HS-5 (cell line): ENCODE measurements around the gene NXPE3.

Source experiments
- DNase-seq: peaks from one replicate; pipeline ENCODE4 v3.0.0-alpha.2; 2012; ENCODE audit warnings: low read depth

Gene NXPE3

DNA sequence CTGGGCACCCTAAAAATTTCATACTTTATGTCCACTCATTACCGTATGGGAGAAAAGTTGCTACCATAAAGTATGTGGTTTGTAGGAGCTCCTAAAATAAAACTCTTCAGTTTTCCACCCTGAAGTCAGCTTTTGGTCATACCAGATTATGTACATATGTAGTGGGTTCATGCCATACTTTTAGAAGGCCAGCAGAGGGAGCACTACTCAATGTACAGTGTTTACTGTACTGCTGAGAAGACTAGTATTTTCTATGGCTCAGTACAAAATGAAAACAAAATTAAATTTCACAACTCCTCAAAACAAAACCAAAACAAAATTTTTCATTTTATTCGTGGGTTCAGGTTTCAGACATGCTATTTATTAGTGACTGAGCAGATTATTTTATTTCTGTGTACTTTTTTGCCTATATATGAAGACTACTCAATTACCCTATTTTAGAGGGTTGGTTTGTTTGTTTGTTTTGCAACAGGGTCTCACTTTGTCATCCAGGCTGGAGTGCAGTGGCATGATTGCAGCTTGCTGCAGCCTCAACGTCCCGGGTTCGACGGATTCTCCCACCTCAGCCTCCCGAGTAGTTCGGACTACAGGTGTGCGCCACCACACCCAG is 24.3 kb downstream of the NXPE3 start:
- DNase-seq, result no peak

GRCh38 chr3:101803939-101804338 is 24.9 kb downstream of the NXPE3 start:
- DNase-seq, result no peak

DNA sequence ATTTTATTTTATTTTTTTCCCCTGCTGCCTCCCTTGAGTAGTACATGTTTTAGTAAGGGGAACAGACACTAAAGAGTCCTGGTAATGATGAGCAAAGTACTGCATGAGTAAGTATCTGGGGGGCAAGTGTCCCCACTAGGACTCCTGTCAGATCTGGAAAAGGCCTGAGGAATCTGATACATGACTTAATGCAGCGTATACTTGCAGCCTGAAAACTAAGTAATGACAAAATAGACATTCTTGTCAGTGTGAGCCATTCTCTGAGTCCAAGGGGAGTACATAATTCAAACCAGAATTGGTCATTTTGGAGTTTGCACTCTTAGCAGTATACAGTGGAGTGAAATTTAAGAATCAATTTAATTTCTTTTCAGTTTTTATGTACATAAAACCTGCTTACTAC is 27.5 kb downstream of the NXPE3 start:
- no peak for DNase-seq

GRCh38 chr3:101807888-101808287 is 28.9 kb downstream of the NXPE3 start:
- DNase-seq, result no peak

DNA sequence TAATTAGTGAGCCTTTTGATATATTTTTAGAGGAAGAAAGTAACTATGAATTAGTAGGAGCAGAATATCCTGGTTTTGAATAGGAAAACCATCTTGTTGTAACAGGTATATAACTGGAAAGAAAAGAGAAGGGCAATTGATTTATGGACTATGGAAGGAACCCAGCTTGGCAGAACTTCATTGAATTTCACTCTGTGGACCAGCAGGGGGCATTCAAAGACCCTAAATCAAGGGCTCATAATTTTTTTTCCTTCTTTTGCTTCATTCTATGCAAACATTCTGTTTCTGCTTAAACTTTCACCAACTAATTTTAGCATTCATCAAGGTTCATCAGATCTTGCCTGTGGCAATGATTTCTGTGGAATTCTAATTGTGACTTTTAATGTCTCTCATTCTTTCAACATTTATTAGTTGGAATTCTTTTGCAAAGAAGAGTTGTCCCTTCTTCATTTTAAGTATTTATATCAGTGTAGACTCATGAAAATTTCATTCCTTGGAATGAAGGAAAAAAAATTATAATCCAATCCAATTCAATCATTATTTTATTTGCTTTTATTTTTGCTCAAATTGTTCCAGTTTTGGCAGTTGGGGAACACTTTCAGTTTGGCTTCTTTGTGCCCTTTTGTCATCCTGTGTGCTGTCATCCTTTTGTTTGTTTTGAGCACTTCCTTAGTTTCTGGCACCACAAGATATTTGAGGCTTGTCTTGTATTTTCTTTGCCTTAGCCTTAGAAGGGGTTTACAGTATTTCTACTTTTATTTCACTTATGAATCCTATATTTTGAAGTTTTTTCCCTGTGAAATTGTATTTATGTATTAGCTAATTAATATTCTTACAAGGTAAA is 30.4 kb downstream of the NXPE3 start:
- DNase-seq, result no peak

- no peak for DNase-seq
These were observed 31.0 kb downstream of the NXPE3 start for GRCh38 chr3:101810022-101810418.

GRCh38 chr3:101811875-101812274 is 32.9 kb downstream of the NXPE3 start:
- DNase-seq, result no peak

- DNase-seq, result no peak
These were observed 33.9 kb downstream of the NXPE3 start for GRCh38 chr3:101812895-101813294.

GRCh38 chr3:101813817-101814440 is 34.9 kb downstream of the NXPE3 start:
- DNase-seq, result no peak

DNA sequence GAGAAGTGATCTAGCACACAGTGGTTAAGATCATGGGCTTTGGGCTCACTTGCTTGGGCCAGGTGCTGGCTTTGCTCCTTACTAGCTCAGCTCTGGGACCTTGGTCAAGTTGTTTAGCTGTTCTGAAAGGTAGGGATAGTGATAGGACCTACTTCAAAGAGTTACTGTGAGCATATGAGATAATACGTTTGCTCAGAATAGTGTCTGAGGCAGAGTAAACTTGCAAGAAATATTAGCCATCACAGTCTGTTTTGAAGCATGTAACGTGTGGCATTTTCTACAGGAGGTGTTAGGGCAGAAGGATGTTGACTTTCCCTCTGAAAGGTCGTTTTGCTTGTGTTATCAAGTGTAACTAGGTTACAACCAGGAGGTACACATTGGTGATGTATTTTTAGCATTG is 35.8 kb downstream of the NXPE3 start:
- DNase-seq, result no peak

DNA sequence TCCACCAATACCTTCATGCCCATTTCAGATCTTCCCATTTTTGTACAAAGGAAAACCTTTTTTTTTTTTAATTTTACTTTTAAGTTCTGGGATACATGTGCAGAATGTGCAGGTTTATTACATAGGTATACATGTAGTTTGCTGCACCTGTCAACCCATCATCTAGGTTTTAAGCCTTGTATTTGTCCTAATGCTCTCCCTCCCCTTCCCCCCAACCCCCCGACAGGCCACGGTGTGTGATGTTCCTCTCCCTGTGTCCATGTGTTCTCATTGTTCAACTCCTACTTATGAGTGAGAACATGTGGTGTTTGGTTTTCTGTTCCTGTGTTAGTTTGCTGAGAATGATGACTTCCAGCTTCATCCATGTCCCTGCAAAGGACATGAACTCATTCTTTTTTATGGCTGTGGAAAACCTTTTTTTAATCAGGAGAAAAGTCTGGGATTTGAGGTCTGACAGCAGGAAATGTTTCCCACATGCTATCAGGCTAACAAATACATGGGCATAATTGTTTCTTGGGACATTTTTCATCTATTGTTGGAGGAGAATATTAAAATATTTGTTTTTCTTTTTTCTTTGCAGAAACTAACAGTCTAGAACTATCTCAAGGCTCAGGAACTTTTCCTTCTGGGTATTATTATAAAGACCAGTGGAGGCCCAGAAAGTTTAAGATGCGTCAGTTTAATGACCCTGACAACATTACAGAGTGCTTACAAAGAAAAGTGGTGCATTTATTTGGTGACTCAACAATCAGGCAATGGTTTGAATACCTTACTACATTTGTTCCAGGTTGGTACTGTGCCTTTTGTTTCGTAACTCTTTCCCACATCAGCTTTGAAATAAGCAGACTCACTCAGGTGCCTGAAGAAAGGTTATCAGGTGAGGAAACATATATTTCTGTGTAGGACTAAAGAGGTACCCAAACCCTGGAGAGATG is 37.5 kb downstream of the NXPE3 start:
- no peak for DNase-seq

GRCh38 chr3:101817992-101818391 is 39.0 kb downstream of the NXPE3 start:
- DNase-seq, result no peak

DNA sequence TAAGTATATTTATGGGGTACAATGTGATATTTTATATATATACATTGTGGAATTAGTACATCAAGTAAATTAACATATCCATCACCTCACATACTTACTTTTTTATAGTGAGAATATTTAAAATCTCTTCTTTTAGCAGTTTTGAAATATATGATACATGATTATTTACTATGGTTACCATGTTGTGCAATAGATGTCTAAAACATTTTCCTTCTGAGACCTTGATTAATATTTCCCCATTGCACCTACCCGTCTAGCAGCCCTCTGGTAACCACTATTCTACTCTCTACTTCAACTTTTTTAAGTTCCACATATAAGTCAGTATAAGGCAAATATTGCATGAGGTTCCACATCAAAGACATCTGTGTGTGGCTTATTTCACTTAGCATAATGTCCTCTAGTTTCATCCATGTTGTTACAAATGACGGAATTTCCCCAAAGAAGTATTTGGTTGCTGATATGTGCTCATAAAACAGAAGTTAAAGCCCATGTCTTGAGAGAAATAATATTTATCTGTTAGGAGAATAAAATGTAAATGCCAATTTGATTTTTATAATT is 40.7 kb downstream of the NXPE3 start:
- DNase-seq, result no peak

DNA sequence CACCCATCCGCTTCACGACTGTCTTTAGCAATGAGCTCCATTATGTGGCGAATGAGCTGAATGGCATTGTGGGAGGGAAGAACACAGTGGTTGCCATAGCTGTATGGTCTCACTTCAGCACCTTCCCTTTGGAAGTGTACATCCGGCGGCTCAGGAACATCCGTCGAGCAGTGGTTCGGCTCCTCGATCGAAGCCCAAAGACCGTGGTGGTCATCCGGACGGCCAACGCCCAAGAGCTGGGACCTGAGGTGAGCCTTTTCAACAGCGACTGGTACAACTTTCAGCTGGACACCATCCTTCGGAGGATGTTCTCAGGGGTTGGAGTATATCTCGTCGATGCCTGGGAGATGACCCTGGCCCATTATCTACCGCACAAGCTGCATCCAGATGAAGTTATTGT is 42.5 kb downstream of the NXPE3 start:
- no peak for DNase-seq

- no peak for DNase-seq
These were observed 44.5 kb downstream of the NXPE3 start for GRCh38 chr3:101823525-101823924.

DNA sequence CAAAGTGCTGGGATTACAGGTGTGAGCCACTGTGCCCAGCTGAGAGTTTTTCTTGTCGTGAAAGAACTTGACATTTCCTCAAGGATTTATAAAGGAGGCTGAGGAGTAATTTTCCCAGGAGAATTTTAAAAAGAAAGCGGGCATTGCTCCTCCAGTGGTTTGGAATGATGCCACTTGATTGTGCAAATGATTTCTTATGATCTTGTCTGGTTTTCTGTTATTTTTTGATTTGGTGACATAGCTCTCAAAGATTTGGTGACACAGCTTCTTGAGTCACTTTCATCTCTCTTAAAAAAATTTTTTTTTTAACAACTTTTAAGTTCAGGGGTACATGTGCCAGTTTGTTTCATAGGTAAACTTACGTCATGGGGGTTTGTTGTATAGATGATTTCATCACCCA is 45.7 kb downstream of the NXPE3 start:
- DNase-seq, result no peak

- no peak for DNase-seq
These were observed 47.0 kb downstream of the NXPE3 start for GRCh38 chr3:101825904-101826445.

- DNase-seq, result no peak
These were observed 48.5 kb downstream of the NXPE3 start for GRCh38 chr3:101827211-101828174.

DNA sequence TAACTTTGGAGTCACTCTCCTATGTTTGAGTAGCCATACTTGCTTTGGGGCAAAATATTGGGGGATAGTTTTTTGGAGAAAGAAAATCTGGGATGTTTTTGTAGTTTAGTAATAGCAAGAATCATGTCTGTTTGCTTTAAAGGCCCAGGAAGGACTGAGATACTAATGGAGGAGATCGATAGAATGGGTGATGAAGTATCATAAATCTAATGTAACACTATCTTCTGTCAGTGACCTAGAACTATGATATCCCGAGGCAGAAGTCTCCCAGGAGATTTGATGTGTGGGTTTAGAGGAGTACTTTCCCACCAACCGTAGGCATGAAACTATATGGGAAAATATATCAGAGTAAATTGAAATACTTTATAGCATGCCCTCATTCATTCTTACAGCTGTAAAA is 49.3 kb downstream of the NXPE3 start:
- DNase-seq, result no peak

DNA sequence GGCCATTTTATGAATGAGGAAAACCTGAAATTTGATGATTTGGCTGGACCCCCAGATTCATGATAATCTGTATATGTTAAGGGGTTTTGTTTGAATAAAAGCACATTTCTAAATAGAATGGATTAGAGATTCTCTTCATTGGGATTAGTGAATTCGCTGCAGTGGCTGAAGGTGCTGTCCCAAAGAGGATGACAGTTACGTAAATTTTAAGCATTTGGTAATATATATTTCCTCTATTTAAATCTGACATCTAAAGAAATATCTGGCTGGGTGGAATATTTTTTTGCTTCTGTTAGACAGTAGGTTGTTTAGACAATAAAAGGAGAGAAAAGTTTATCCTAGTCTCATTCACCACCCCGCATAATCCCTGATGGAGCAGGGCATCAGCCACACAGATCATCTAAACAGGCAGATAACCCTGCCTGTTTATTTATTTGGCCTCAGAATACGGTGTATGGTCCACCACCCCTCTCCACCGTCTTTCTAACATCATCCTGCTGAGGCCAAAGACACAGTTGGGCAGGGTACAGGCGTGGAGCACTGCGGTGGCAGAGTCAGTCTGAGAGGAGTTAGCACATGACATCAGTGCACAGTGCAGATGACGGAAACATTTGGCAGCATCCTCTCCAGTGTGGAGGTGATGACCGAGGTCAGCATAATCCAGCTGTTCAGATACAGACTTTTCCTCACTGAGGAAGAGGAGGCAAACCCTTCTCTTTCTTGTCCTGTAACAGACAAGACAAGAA is 49.9 kb downstream of the NXPE3 start:
- DNase-seq, result no peak
